Hematopoietic multipotent progenitor cell treated with erythropoietin and hydrocortisone succinate and interleukin-3 and kit ligand, for 8 days (in vitro differentiated cells): ENCODE results near the gene MYO9A.
"Not testable (repeated sequence)": the region's sequence is repeated elsewhere in the genome, so short reads cannot be mapped to it uniquely, and the experiment has no call there.

Source experiments
- DNase-seq: peaks from one replicate; pipeline ENCODE4 v3.0.0-alpha.2; 2015

Gene MYO9A

GRCh38 chr15:71939981-71940588 lies 177.9 kb downstream of the MYO9A start:
- DNase-seq: peak; percentile 6

GRCh38 chr15:71937650-71938311 lies 180.2 kb downstream of the MYO9A start:
- DNase-seq: no peak

- no peak for DNase-seq
These were observed 183.5 kb downstream of the MYO9A start for GRCh38 chr15:71934446-71934845.

- DNase-seq: no peak
These were observed 185.3 kb downstream of the MYO9A start for GRCh38 chr15:71932689-71933088.

- DNase-seq: no peak
These were observed 186.7 kb downstream of the MYO9A start for GRCh38 chr15:71931261-71931660.

GRCh38 chr15:71925145-71925544 lies 192.8 kb downstream of the MYO9A start:
- no peak for DNase-seq

- no peak for DNase-seq
These were observed 196.8 kb downstream of the MYO9A start for GRCh38 chr15:71921191-71921590.

- DNase-seq: no peak
These were observed 197.4 kb downstream of the MYO9A start for GRCh38 chr15:71920573-71920972.

GRCh38 chr15:71916834-71917233 lies 201.1 kb downstream of the MYO9A start:
- no peak for DNase-seq

- DNase-seq: no peak
These were observed 203.9 kb downstream of the MYO9A start for GRCh38 chr15:71914092-71914491.

GRCh38 chr15:71899674-71900073 lies 218.3 kb downstream of the MYO9A start:
- DNase-seq: no peak

GRCh38 chr15:71893691-71894090 lies 224.3 kb downstream of the MYO9A start:
- no peak for DNase-seq

- no peak for DNase-seq
These were observed 225.6 kb downstream of the MYO9A start for GRCh38 chr15:71892335-71892734.

GRCh38 chr15:71891026-71891425 lies 226.9 kb downstream of the MYO9A start:
- DNase-seq: no peak

GRCh38 chr15:71889947-71890346 lies 228.0 kb downstream of the MYO9A start:
- DNase-seq: no peak

GRCh38 chr15:71889385-71889784 lies 228.6 kb downstream of the MYO9A start:
- DNase-seq: no peak

GRCh38 chr15:71888797-71889196 lies 229.2 kb downstream of the MYO9A start:
- DNase-seq: no peak

GRCh38 chr15:71885390-71885789 lies 232.6 kb downstream of the MYO9A start:
- DNase-seq: no peak

GRCh38 chr15:71883447-71883846 lies 234.5 kb downstream of the MYO9A start:
- DNase-seq: no peak

- no peak for DNase-seq
These were observed 237.7 kb downstream of the MYO9A start for GRCh38 chr15:71880276-71880675.

- no peak for DNase-seq
These were observed 243.7 kb downstream of the MYO9A start for GRCh38 chr15:71874245-71874644.

- not testable (repeated sequence) for DNase-seq
These were observed 259.7 kb downstream of the MYO9A start for GRCh38 chr15:71858232-71858631.

- DNase-seq: no peak
These were observed 264.4 kb downstream of the MYO9A start for GRCh38 chr15:71853543-71853942.

GRCh38 chr15:71844916-71845315 lies 273.0 kb downstream of the MYO9A start:
- DNase-seq: no peak

- no peak for DNase-seq
These were observed 276.4 kb downstream of the MYO9A start for GRCh38 chr15:71841563-71841962.
